ENCODE results near the gene PALD1. TPM values are rescaled to one million over a fixed set of nuclear protein-coding genes. Genes with fewer than 3 reads are reported as not detected.

PALD1 gene
- total and polyA plus RNA-seq, 2 of the 13 experiments (the other 11 are each of a cell fraction or from before 2014, with no cell fraction given) = 0.07 to 0.09 TPM

DNA sequence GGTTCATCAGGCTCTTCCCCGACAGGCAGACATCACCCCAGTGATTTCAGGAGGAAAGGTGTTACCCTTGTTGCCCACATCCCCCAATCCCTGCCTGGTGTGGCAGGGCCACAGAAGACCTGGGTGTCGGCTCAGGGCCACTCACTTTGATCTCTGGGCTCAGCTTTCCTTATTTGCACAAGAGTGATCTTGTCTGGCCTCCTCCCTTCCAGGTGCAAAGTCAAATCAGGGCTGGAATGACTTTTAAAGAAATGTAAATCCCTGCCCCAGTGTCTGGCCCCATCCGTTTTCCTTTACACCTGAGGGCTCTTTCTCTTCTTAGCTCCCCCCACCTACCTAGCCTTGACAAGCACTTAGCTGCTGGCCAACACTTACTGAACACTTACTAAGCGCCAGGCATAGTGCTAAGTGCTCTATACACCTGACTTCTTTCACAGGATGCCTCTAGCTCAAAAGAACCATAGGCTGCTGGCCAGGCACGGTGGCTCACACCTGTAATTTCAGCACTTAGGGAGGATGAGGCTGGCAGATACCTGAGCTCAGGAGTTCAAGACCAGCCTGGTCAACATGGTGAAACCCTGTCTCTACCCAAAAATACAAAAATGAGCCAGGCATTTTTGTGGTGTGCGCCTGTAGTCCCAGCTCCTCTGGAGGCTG, 36.1 kb upstream of the PALD1 start:
- no peaks in the 10 kb centered on the region for H3K36me3 ChIP-seq (replicated peaks in 1 of 2; ENCODE audit: control insufficient read depth in 1 of 2, insufficient read depth in 2 of 2, low read length in 2 of 2)
- no peaks in the 10 kb centered on the region for H3K79me2 ChIP-seq (ENCODE audit: insufficient read depth, low read length)
- in situ Hi-C loops (cut with HindIII; ENCODE audit: extremely low pct_ligation_motif_present, low pct_unique_long_range_greater_than_20kb) = no loop called here
- FAIRE-seq (peak; percentile 93), DNase-seq (ENCODE audit: low spot score) (peak; percentile 76), ATAC-seq (peak; percentile 76)
- peak overlapping the region; percentile 21 for H3K4me2 ChIP-seq (ENCODE audit: low read depth, low read length)
- no peaks in the 10 kb centered on the region for H4K20me1 ChIP-seq (ENCODE audit: insufficient read depth, low read length)
- BruUV-seq (replicated peaks) = no TSS peak
- CTCF ChIA-PET (ENCODE audit: low intra/inter-chr PET ratio, low total read pairs) = no interaction called here
- no peak overlapping the region for H2AFZ ChIP-seq (ENCODE audit: low read length)
- WGBS (ENCODE audit: low lambda C conversion rate) = 11% methylated on average over 6 of the region's 6 CpGs
- H3K4me1 ChIP-seq (ENCODE audit: insufficient read depth, low read length) = peaks cover 56% of the 10 kb centered on the region
- intact Hi-C loops (cut with micrococcal nuclease; ENCODE audit: unreplicated experiment) = no loop called here
- no peak overlapping the region for H3K27ac ChIP-seq (ENCODE audit: extremely low read length, insufficient read depth, low read length)
- no peak overlapping the region for H3K9ac ChIP-seq (ENCODE audit: insufficient read depth, low read depth, low read length)
- H3K4me3 ChIP-seq (replicated peaks in 1 of 3; ENCODE audit: insufficient read depth in 1 of 3, low read depth in 2 of 3, low read length in 3 of 3) = no peak overlapping the region
- no peaks in the 10 kb centered on the region for H3K9me3 ChIP-seq (ENCODE audit: low read length)
- no peaks in the 10 kb centered on the region for H3K27me3 ChIP-seq (ENCODE audit: control insufficient read depth in 1 of 2, insufficient read depth in 2 of 2, low read length in 2 of 2)
- POLR2A ChIA-PET = interaction anchor here (0.7 to 1.7 kb wide), 4 partner anchors 8 to 209 kb away, joined by 3 to 8 read pairs (median 6); no protein-coding TSS in a partner anchor
- TF ChIP-seq SMAD9 (CRISPR knock-in tag; IDR thresholded peaks at IDR 0.05) (no peak), FOXA1 (IDR thresholded peaks at IDR 0.05) (no peak), FOXA1 (CRISPR knock-in tag; IDR thresholded peaks at IDR 0.05) (peak; percentile 82), SIX1 (CRISPR knock-in tag; IDR thresholded peaks at IDR 0.05; ENCODE audit: borderline replicate concordance) (peak; percentile 69; the same call in 1 of the 2 replicates), SRSF1 (optimal IDR thresholded peaks at IDR 0.05; ENCODE audit: low read depth, low read length) (no peak), ZNF263 (CRISPR knock-in tag; IDR thresholded peaks at IDR 0.05) (peak; percentile 71), ZNF709 (CRISPR knock-in tag; IDR thresholded peaks at IDR 0.05) (0 out of 2 replicates have a peak, but pooled peaks have one; percentile 37), SOX6 (IDR thresholded peaks at IDR 0.05) (no peak), SOX6 (CRISPR knock-in tag; IDR thresholded peaks at IDR 0.05) (peak; percentile 78), ZNF557 (CRISPR knock-in tag; IDR thresholded peaks at IDR 0.05) (0 out of 2 replicates have a peak, but pooled peaks have one; percentile 38), ZMYM2 (CRISPR knock-in tag; IDR thresholded peaks at IDR 0.05) (no peak)
- TF ChIP-seq, protein P1, sequence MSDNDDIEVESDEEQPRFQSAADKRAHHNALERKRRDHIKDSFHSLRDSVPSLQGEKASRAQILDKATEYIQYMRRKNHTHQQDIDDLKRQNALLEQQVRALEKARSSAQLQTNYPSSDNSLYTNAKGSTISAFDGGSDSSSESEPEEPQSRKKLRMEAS (IDR thresholded peaks at IDR 0.05) = peak; percentile 38; the same call in 1 of the 2 replicates
- TF ChIP-seq, protein P2, sequence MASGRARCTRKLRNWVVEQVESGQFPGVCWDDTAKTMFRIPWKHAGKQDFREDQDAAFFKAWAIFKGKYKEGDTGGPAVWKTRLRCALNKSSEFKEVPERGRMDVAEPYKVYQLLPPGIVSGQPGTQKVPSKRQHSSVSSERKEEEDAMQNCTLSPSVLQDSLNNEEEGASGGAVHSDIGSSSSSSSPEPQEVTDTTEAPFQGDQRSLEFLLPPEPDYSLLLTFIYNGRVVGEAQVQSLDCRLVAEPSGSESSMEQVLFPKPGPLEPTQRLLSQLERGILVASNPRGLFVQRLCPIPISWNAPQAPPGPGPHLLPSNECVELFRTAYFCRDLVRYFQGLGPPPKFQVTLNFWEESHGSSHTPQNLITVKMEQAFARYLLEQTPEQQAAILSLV (CRISPR knock-in tag; IDR thresholded peaks at IDR 0.05; ENCODE audit: borderline replicate concordance) = peak; percentile 44; the same call in 1 of the 2 replicates
- TF ChIP-seq, protein P3, sequence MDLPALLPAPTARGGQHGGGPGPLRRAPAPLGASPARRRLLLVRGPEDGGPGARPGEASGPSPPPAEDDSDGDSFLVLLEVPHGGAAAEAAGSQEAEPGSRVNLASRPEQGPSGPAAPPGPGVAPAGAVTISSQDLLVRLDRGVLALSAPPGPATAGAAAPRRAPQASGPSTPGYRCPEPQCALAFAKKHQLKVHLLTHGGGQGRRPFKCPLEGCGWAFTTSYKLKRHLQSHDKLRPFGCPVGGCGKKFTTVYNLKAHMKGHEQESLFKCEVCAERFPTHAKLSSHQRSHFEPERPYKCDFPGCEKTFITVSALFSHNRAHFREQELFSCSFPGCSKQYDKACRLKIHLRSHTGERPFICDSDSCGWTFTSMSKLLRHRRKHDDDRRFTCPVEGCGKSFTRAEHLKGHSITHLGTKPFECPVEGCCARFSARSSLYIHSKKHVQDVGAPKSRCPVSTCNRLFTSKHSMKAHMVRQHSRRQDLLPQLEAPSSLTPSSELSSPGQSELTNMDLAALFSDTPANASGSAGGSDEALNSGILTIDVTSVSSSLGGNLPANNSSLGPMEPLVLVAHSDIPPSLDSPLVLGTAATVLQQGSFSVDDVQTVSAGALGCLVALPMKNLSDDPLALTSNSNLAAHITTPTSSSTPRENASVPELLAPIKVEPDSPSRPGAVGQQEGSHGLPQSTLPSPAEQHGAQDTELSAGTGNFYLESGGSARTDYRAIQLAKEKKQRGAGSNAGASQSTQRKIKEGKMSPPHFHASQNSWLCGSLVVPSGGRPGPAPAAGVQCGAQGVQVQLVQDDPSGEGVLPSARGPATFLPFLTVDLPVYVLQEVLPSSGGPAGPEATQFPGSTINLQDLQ (CRISPR knock-in tag; IDR thresholded peaks at IDR 0.05) = 0 out of 2 replicates have a peak, but pooled peaks have one; percentile 64
- TF ChIP-seq, protein P4, sequence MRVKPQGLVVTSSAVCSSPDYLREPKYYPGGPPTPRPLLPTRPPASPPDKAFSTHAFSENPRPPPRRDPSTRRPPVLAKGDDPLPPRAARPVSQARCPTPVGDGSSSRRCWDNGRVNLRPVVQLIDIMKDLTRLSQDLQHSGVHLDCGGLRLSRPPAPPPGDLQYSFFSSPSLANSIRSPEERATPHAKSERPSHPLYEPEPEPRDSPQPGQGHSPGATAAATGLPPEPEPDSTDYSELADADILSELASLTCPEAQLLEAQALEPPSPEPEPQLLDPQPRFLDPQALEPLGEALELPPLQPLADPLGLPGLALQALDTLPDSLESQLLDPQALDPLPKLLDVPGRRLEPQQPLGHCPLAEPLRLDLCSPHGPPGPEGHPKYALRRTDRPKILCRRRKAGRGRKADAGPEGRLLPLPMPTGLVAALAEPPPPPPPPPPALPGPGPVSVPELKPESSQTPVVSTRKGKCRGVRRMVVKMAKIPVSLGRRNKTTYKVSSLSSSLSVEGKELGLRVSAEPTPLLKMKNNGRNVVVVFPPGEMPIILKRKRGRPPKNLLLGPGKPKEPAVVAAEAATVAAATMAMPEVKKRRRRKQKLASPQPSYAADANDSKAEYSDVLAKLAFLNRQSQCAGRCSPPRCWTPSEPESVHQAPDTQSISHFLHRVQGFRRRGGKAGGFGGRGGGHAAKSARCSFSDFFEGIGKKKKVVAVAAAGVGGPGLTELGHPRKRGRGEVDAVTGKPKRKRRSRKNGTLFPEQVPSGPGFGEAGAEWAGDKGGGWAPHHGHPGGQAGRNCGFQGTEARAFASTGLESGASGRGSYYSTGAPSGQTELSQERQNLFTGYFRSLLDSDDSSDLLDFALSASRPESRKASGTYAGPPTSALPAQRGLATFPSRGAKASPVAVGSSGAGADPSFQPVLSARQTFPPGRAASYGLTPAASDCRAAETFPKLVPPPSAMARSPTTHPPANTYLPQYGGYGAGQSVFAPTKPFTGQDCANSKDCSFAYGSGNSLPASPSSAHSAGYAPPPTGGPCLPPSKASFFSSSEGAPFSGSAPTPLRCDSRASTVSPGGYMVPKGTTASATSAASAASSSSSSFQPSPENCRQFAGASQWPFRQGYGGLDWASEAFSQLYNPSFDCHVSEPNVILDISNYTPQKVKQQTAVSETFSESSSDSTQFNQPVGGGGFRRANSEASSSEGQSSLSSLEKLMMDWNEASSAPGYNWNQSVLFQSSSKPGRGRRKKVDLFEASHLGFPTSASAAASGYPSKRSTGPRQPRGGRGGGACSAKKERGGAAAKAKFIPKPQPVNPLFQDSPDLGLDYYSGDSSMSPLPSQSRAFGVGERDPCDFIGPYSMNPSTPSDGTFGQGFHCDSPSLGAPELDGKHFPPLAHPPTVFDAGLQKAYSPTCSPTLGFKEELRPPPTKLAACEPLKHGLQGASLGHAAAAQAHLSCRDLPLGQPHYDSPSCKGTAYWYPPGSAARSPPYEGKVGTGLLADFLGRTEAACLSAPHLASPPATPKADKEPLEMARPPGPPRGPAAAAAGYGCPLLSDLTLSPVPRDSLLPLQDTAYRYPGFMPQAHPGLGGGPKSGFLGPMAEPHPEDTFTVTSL (CRISPR knock-in tag; IDR thresholded peaks at IDR 0.05; ENCODE audit: borderline replicate concordance) = 0 out of 2 replicates have a peak, but pooled peaks have one; percentile 43

All from HepG2 (cell line).